ENCODE measurements around the gene AFF3. TPM values are rescaled to one million over a fixed set of nuclear protein-coding genes. Genes with fewer than 3 reads are reported as not detected.

AFF3 gene
- total and polyA plus RNA-seq, 2 of the 8 experiments (the other 6 are each of a cell fraction or from before 2014, with no cell fraction given): 0.27 to 3.0 TPM

GRCh38 chr2:99512181-99512591 is 630.2 kb downstream of the AFF3 start:
- H3K4me3 ChIP-seq (ENCODE audit: extremely low read depth in 1 of 4, insufficient read depth in 2 of 4, low read depth in 3 of 4, low read length in 4 of 4): no peak overlapping the region
- H2AFZ ChIP-seq (ENCODE audit: low read length): no peak overlapping the region
- no peak overlapping the region for H2BK12ac ChIP-seq (ENCODE audit: low read depth, low read length)
- H3K4ac ChIP-seq (replicated peaks; ENCODE audit: insufficient read length, low read depth, low read length): no peak overlapping the region
- H2AK5ac ChIP-seq (ENCODE audit: low read depth, low read length): no peak overlapping the region
- no peak overlapping the region for H3K18ac ChIP-seq (ENCODE audit: extremely low read depth, low read length)
- H3K23me2 ChIP-seq (ENCODE audit: low read depth, low read length): no peaks in the 10 kb centered on the region
- H3K9me3 ChIP-seq (ENCODE audit: insufficient read depth in 2 of 2, low read depth in 1 of 2, low read length in 1 of 2): no peaks in the 10 kb centered on the region
- H4K5ac ChIP-seq (ENCODE audit: insufficient read length, low read depth, low read length): no peak overlapping the region
- 90% methylated on average over 1 of the region's 1 CpG; no CpG with 5 or more reads in 1 of the 2 experiments for WGBS, 2 experiments (ENCODE audit: extremely low coverage in 1 of 2, insufficient coverage in 1 of 2, insufficient read length in 1 of 2, insufficient replicate concordance in 2 of 2, low coverage in 1 of 2, low lambda C conversion rate in 2 of 2, missing lambda C conversion rate in 1 of 2)
- no peak overlapping the region for H3K9ac ChIP-seq (replicated peaks in 1 of 4; ENCODE audit: extremely low read depth in 1 of 4, low read depth in 3 of 4, low read length in 3 of 4)
- FAIRE-seq (no peak), DNase-seq (ENCODE audit: low read depth in 1 of 2, low spot score in 2 of 2) (no peak)
- H3K56ac ChIP-seq (replicated peaks; ENCODE audit: insufficient read length, low read depth, low read length): no peak overlapping the region
- H3K27ac ChIP-seq (ENCODE audit: low read depth, low read length): no peak overlapping the region
- no peak overlapping the region for H3K4me2 ChIP-seq (ENCODE audit: insufficient read depth in 1 of 2, low read depth in 2 of 2, low read length in 2 of 2)
- H4K8ac ChIP-seq (ENCODE audit: extremely low read depth, insufficient read depth, low read length): no peak overlapping the region
- no peak for TF ChIP-seq SRF (IDR thresholded peaks at IDR 0.05; ENCODE audit: low read depth, low read length)
- TF ChIP-seq TCF12 (IDR thresholded peaks at IDR 0.05; ENCODE audit: low read depth, low read length): no peak
- no peak for TF ChIP-seq SIRT6 (IDR thresholded peaks at IDR 0.05; ENCODE audit: low read length)
- TF ChIP-seq BCL11A (IDR thresholded peaks at IDR 0.05; ENCODE audit: low read depth in 2 of 2, low read length in 2 of 2): no peak
- no peaks in the 10 kb centered on the region for H3K79me2 ChIP-seq (ENCODE audit: control insufficient read depth in 1 of 2, insufficient read depth in 2 of 2, low read length in 2 of 2)
- CTCF ChIA-PET (ENCODE audit: partially characterized antibody): no interaction called here
- no peaks in the 10 kb centered on the region for H4K20me1 ChIP-seq (replicated peaks in 1 of 2; ENCODE audit: control insufficient read depth in 1 of 2, insufficient read depth in 2 of 2, low read length in 2 of 2)
- H3K14ac ChIP-seq (ENCODE audit: insufficient read length): no peak overlapping the region
- no peak overlapping the region for H3K23ac ChIP-seq (ENCODE audit: insufficient read length)
- H2BK20ac ChIP-seq (ENCODE audit: low read length): no peak overlapping the region
- H2BK5ac ChIP-seq (ENCODE audit: low read depth, low read length): no peak overlapping the region
- H3K27me3 ChIP-seq (replicated peaks in 1 of 4; ENCODE audit: control insufficient read depth in 3 of 4, extremely low read depth in 1 of 4, insufficient read depth in 3 of 4, low read length in 3 of 4): no peaks in the 10 kb centered on the region; a peak in 1 of 7 replicates
- no peaks in the 10 kb centered on the region for H3K4me1 ChIP-seq (replicated peaks in 1 of 4; ENCODE audit: control insufficient read depth in 3 of 4, insufficient read depth in 4 of 4, low read length in 3 of 4)
- H2BK120ac ChIP-seq (replicated peaks; ENCODE audit: low read depth, low read length): no peak overlapping the region
- no peaks in the 10 kb centered on the region; the same call in 1 of the 2 replicates for H3K79me1 ChIP-seq (ENCODE audit: low read depth, low read length)
- no peaks in the 10 kb centered on the region for H3K36me3 ChIP-seq (ENCODE audit: control insufficient read depth in 2 of 4, insufficient read depth in 4 of 4, low read length in 3 of 4)
- POLR2A ChIA-PET (ENCODE audit: partially characterized antibody): no interaction called here
- H2BK15ac ChIP-seq (ENCODE audit: low read length): no peak overlapping the region
- no peak overlapping the region for H4K91ac ChIP-seq (replicated peaks; ENCODE audit: insufficient read length, low read length)
